SW 1271 (cell line): ENCODE results near the gene TMEM151B.
"Not testable (repeated sequence)": the region's sequence is repeated elsewhere in the genome, so short reads cannot be mapped to it uniquely, and the experiment has no call there.

Source experiments
- DNase-seq, 2 experiments: peaks; one replicate each; lab custom pipeline; 2025; lab: John Stamatoyannopoulos, UW

Gene TMEM151B

GRCh38 chr6:44304282-44305199, 34.3 kb downstream of the TMEM151B start:
- peak in 1 of 2 experiments; percentile 9 for DNase-seq

- no peak for DNase-seq
Measured at GRCh38 chr6:44305200-44305725, 35.0 kb downstream of the TMEM151B start.

- DNase-seq = no peak
Measured at GRCh38 chr6:44306710-44307109, 36.5 kb downstream of the TMEM151B start.

GRCh38 chr6:44307217-44307616, 37.0 kb downstream of the TMEM151B start:
- no peak for DNase-seq

GRCh38 chr6:44309092-44309491, 38.8 kb downstream of the TMEM151B start:
- DNase-seq = no peak

- DNase-seq = no peak
Measured at GRCh38 chr6:44309631-44310030, 39.4 kb downstream of the TMEM151B start.

- DNase-seq = no peak
Measured at GRCh38 chr6:44310241-44310640, 40.0 kb downstream of the TMEM151B start.

GRCh38 chr6:44311304-44311703, 41.1 kb downstream of the TMEM151B start:
- no peak for DNase-seq

GRCh38 chr6:44311767-44312166, 41.5 kb downstream of the TMEM151B start:
- DNase-seq = no peak

GRCh38 chr6:44312901-44313788, 42.9 kb downstream of the TMEM151B start, which contains the start of gene AARS2:
AARS2 (minus strand) TSS chr6:44313347; CDS start chr6:44313323, 24 bp downstream.
- peak; percentile 65 to 85 for DNase-seq

- DNase-seq = not testable (repeated sequence)
Measured at GRCh38 chr6:44314657-44315056, 44.4 kb downstream of the TMEM151B start.

- DNase-seq = no peak
Measured at GRCh38 chr6:44315516-44315915, 45.3 kb downstream of the TMEM151B start.

GRCh38 chr6:44315951-44316350, 45.7 kb downstream of the TMEM151B start:
- DNase-seq = no peak

GRCh38 chr6:44316481-44316880, 46.2 kb downstream of the TMEM151B start:
- DNase-seq = no peak

GRCh38 chr6:44317136-44317631, 46.9 kb downstream of the TMEM151B start:
- DNase-seq = not testable (repeated sequence)

- no peak for DNase-seq
Measured at GRCh38 chr6:44321210-44321609, 51.0 kb downstream of the TMEM151B start.

GRCh38 chr6:44327096-44327495, 56.8 kb downstream of the TMEM151B start:
- DNase-seq = no peak

- no peak for DNase-seq
Measured at GRCh38 chr6:44327760-44328159, 57.5 kb downstream of the TMEM151B start.

GRCh38 chr6:44328203-44328602, 58.0 kb downstream of the TMEM151B start:
- not testable (repeated sequence) for DNase-seq

- DNase-seq = no peak
Measured at GRCh38 chr6:44329858-44330257, 59.6 kb downstream of the TMEM151B start.

- DNase-seq = no peak
Measured at GRCh38 chr6:44332585-44332984, 62.3 kb downstream of the TMEM151B start.

- no peak for DNase-seq
Measured at GRCh38 chr6:44333273-44333919, 63.1 kb downstream of the TMEM151B start.
